HG03060 (cell line): ENCODE measurements around the gene NUF2.
"Not testable (repeated sequence)": the region's sequence is repeated elsewhere in the genome, so short reads cannot be mapped to it uniquely, and the experiment has no call there.

Source experiments
- ATAC-seq: cut with Tn5 transposase; IDR thresholded peaks from one replicate; pipeline ENCODE4 v1.9.1; 2021; ENCODE audit warnings: low read depth, moderate number of reproducible peaks; ENCODE audit not compliant: unreplicated experiment

NUF2 gene

GRCh38 chr1:163321311-163322305 is at the start of gene NUF2:
Gene NUF2, plus strand, starts transcription at chr1:163321954. Its CDS starts 4,098 bp downstream, at chr1:163326052.
- peak; percentile 87 for ATAC-seq

- ATAC-seq, result no peak
Measured at GRCh38 chr1:163273766-163274441, 47.9 kb upstream of the NUF2 start.

- ATAC-seq, result no peak
Measured at GRCh38 chr1:163275222-163275621, 46.5 kb upstream of the NUF2 start.

- no peak for ATAC-seq
Measured at GRCh38 chr1:163278602-163279001, 43.2 kb upstream of the NUF2 start.

- ATAC-seq, result not testable (repeated sequence)
Measured at GRCh38 chr1:163284867-163285266, 36.9 kb upstream of the NUF2 start.

GRCh38 chr1:163290025-163290640 is 31.6 kb upstream of the NUF2 start:
- no peak for ATAC-seq

- no peak for ATAC-seq
Measured at GRCh38 chr1:163291461-163291860, 30.3 kb upstream of the NUF2 start.

- ATAC-seq, result not testable (repeated sequence)
Measured at GRCh38 chr1:163292153-163292552, 29.6 kb upstream of the NUF2 start.

GRCh38 chr1:163293497-163293896 is 28.3 kb upstream of the NUF2 start:
- not testable (repeated sequence) for ATAC-seq

GRCh38 chr1:163295949-163296348 is 25.8 kb upstream of the NUF2 start:
- ATAC-seq, result no peak

- ATAC-seq, result no peak
Measured at GRCh38 chr1:163296504-163297263, 25.1 kb upstream of the NUF2 start.

GRCh38 chr1:163298365-163298764 is 23.4 kb upstream of the NUF2 start:
- no peak for ATAC-seq

- no peak for ATAC-seq
Measured at GRCh38 chr1:163300568-163300967, 21.2 kb upstream of the NUF2 start.

- ATAC-seq, result no peak
Measured at GRCh38 chr1:163303561-163303960, 18.2 kb upstream of the NUF2 start.

GRCh38 chr1:163305441-163305840 is 16.3 kb upstream of the NUF2 start:
- no peak for ATAC-seq

- no peak for ATAC-seq
Measured at GRCh38 chr1:163307479-163308171, 14.1 kb upstream of the NUF2 start.

- ATAC-seq, result no peak
Measured at GRCh38 chr1:163308811-163309210, 12.9 kb upstream of the NUF2 start.

- ATAC-seq, result no peak
Measured at GRCh38 chr1:163315773-163316374, 5.9 kb upstream of the NUF2 start.

- no peak for ATAC-seq
Measured at GRCh38 chr1:163320891-163321290, 863 bp upstream of the NUF2 start.
